Measurements from ENCODE around the gene IGFBP1.

GRCh38 chr7:45885264-45885882 is 2.9 kb upstream of the IGFBP1 start:
- no peak for TF ChIP-seq CTCF (IDR thresholded peaks at IDR 0.05)
- TF ChIP-seq POLR2A (IDR thresholded peaks at IDR 0.05) = no peak

All from thyroid gland (tissue), 4 donors.